ENCODE data around the gene MCEMP1. TPM values are rescaled to one million over a fixed set of nuclear protein-coding genes. Genes with fewer than 3 reads are reported as not detected.

The MCEMP1 gene
- polyA plus RNA-seq, 3 donors, result 79.4 to 122 (median 104) TPM

GRCh38 chr19:7701049-7701653 lies 24.3 kb downstream of the MCEMP1 start:
- Mint-ChIP-seq H3K36me3 (peaks cover 0 to 2% of the 10 kb centered on the region in 2 donors), H3K27me3 (ENCODE audit: low read depth in 3 of 3) (peaks cover 4 to 10% (median 4%) of the 10 kb centered on the region in 3 donors), H3K9me3 (no peaks in the 10 kb centered on the region), H3K4me3 (no peak overlapping the region), H3K4me1 (peaks cover 71% of the 10 kb centered on the region), H3K27ac (peak overlapping the region in 6 of 7 donors; percentile 11 to 99 (median 92))
- Histone ChIP-seq H3K4me2 (replicated peaks; ENCODE audit: extremely low read depth, low read length, poor library complexity, severe bottlenecking) (no peak overlapping the region), H2AFZ (ENCODE audit: insufficient read depth, low read depth, low read length, poor library complexity, severe bottlenecking) (no peak overlapping the region), H3K9ac (ENCODE audit: insufficient read depth, low read length, poor library complexity, severe bottlenecking) (no peak overlapping the region), H3K27ac (ENCODE audit: low read depth in 1 of 2, low read length in 2 of 2) (peak overlapping the region in 1 of 2 donors; percentile 23), H4K20me1 (ENCODE audit: insufficient read depth, low read length) (no peaks in the 10 kb centered on the region), H3K4me3 (replicated peaks in 1 of 3; ENCODE audit: low read depth in 2 of 3, low read length in 3 of 3) (no peak overlapping the region), H3K27me3 (ENCODE audit: control insufficient read depth in 2 of 2, insufficient read depth in 2 of 2, low read length in 2 of 2) (no peaks in the 10 kb centered on the region), H3K79me2 (ENCODE audit: insufficient read depth, low read length) (no peaks in the 10 kb centered on the region), H3K36me3 (replicated peaks in 1 of 2; ENCODE audit: control insufficient read depth in 1 of 2, insufficient read depth in 2 of 2, low read length in 2 of 2) (no peaks in the 10 kb centered on the region), H3K4me1 (ENCODE audit: control insufficient read depth in 1 of 2, insufficient read depth in 2 of 2, low read length in 2 of 2) (peaks cover 68 to 71% of the 10 kb centered on the region in 2 donors), H3K9me3 (replicated peaks in 1 of 2; ENCODE audit: control insufficient read depth in 1 of 2, insufficient read depth in 1 of 2, low read length in 2 of 2) (no peaks in the 10 kb centered on the region)
- WGBS (ENCODE audit: insufficient coverage), result 99% methylated on average over 11 of the region's 12 CpGs
- no peak for TF ChIP-seq CTCF (IDR thresholded peaks at IDR 0.05)
- intact Hi-C loops (cut with micrococcal nuclease), result loop anchor here in 1 of 2 donors (5.0 kb wide), 1 partner anchor 51 kb away; no protein-coding TSS in a partner anchor
- no peak for DNase-seq

- Histone ChIP-seq H3K4me1 (ENCODE audit: control insufficient read depth in 1 of 2, insufficient read depth in 2 of 2, low read length in 2 of 2) (peaks cover 76 to 78% of the 10 kb centered on the region in 2 donors), H3K9me3 (replicated peaks in 1 of 2; ENCODE audit: control insufficient read depth in 1 of 2, insufficient read depth in 1 of 2, low read length in 2 of 2) (no peaks in the 10 kb centered on the region), H3K9ac (ENCODE audit: insufficient read depth, low read length, poor library complexity, severe bottlenecking) (no peak within 1 kb of the TSS), H4K20me1 (ENCODE audit: insufficient read depth, low read length) (no peaks in the 10 kb centered on the region), H2AFZ (ENCODE audit: insufficient read depth, low read depth, low read length, poor library complexity, severe bottlenecking) (no peak within 1 kb of the TSS), H3K4me2 (replicated peaks; ENCODE audit: extremely low read depth, low read length, poor library complexity, severe bottlenecking) (no peak within 1 kb of the TSS), H3K27me3 (ENCODE audit: control insufficient read depth in 2 of 2, insufficient read depth in 2 of 2, low read length in 2 of 2) (no peaks in the 10 kb centered on the region), H3K36me3 (replicated peaks in 1 of 2; ENCODE audit: control insufficient read depth in 1 of 2, insufficient read depth in 2 of 2, low read length in 2 of 2) (no peaks in the 10 kb centered on the region), H3K4me3 (replicated peaks in 1 of 3; ENCODE audit: low read depth in 2 of 3, low read length in 3 of 3) (no peak within 1 kb of the TSS), H3K79me2 (ENCODE audit: insufficient read depth, low read length) (no peaks in the 10 kb centered on the region), H3K27ac (ENCODE audit: low read depth in 1 of 2, low read length in 2 of 2) (peak within 1 kb of the TSS; percentile 64 to 67)
- Mint-ChIP-seq H3K27me3 (ENCODE audit: low read depth in 3 of 3) (peaks cover 3 to 9% (median 6%) of the 10 kb centered on the region in 3 donors), H3K4me3 (no peak within 1 kb of the TSS), H3K36me3 (peaks cover 0 to 5% of the 10 kb centered on the region in 2 donors), H3K27ac (peak within 1 kb of the TSS; percentile 80 to 99 (median 91)), H3K4me1 (peaks cover 78% of the 10 kb centered on the region), H3K9me3 (no peaks in the 10 kb centered on the region)
- peak; percentile 70 to 77 (median 77) for DNase-seq
- no peak for TF ChIP-seq CTCF (IDR thresholded peaks at IDR 0.05)
- intact Hi-C loops (cut with micrococcal nuclease), result loop anchor here in 1 of 2 donors (5.0 kb wide), 1 partner anchor 50 kb away; no protein-coding TSS in a partner anchor
- WGBS (ENCODE audit: insufficient coverage), result 29% methylated on average over 6 of the region's 20 CpGs
These were observed 25.0 kb downstream of the MCEMP1 start, which contains the start of gene FCER2 for GRCh38 chr19:7701654-7702457. TSS of gene FCER2 (minus strand) at chr19:7702131. CDS start at chr19:7699760, 2,371 bp downstream.
